Lower lobe of right lung (tissue), 2 donors: Measurements from ENCODE around the gene EHD3. TPM values are rescaled to one million over a fixed set of nuclear protein-coding genes. Genes with fewer than 3 reads are reported as not detected.

Experiments used
- ATAC-seq, 2 donors: fragments of 200-7000 bp; cut with Tn5 transposase; one replicate each; pipeline ENCODE4 v1.9.1; 2020 to 2022; ENCODE audit warnings: mild to moderate bottlenecking in 2 of 2, moderate library complexity in 2 of 2
- DNase-seq: peaks from one replicate; pipeline ENCODE4 v3.0.0-alpha.2; 2020
- H3K27ac ChIP-seq: fragments of 200-600 bp; one replicate; pipeline ENCODE4 v1.8.0; 2022
- H3K27me3 ChIP-seq: fragments of 200-600 bp; one replicate; pipeline ENCODE4 v1.8.0; 2022; ENCODE audit warnings: low read depth
- H3K36me3 ChIP-seq: fragments of 200-600 bp; one replicate; pipeline ENCODE4 v1.8.0; 2022; ENCODE audit warnings: mild to moderate bottlenecking
- H3K4me1 ChIP-seq: fragments of 200-600 bp; one replicate; pipeline ENCODE4 v1.8.0; 2022
- H3K4me3 ChIP-seq: fragments of 200-600 bp; one replicate; pipeline ENCODE4 v1.8.0; 2022; ENCODE audit warnings: mild to moderate bottlenecking
- H3K9me3 ChIP-seq: fragments of 200-600 bp; one replicate; pipeline ENCODE4 v1.8.0; 2022
- CTCF ChIP-seq: fragments of 200-600 bp; IDR thresholded peaks from one replicate; pipeline ENCODE4 v1.8.0; 2022; ENCODE audit warnings: antibody characterized with exemption, mild to moderate bottlenecking
- intact Hi-C: fragments of 100-400 bp; cut with DNase I; formaldehyde crosslinking; loops from one replicate; pipeline ENCODE4 v1.11.0; 2022
- total RNA-seq: library from RNA; stranded (reverse); fragmentation: NEBNext Ultra II Directional; extraction: Animal tissue kit (Norgen Biotek cat#: 25700); gene quantifications from one replicate; pipeline ENCODE4 v1.2.1, GENCODE V29; 2021
- donor health status: DM: no; HTN: yes; CAD: no; lungs with severe emphysema.

The EHD3 gene
- total RNA-seq, 1 donor from 2014 or later: 11.0 TPM

GRCh38 chr2:31217465-31218200 is 16.3 kb upstream of the EHD3 start, which contains the start of gene CAPN14:
TSS of gene CAPN14 (minus strand) at chr2:31217515. CDS start at chr2:31205447, 12,068 bp downstream.
- no peaks in the 10 kb centered on the region for H3K9me3 ChIP-seq
- intact Hi-C loops: no loop called here
- H3K4me3 ChIP-seq: no peak within 1 kb of the TSS
- H3K27me3 ChIP-seq: no peaks in the 10 kb centered on the region
- no peak for ATAC-seq
- H3K27ac ChIP-seq: no peak within 1 kb of the TSS
- no peak for DNase-seq
- no peaks in the 10 kb centered on the region for H3K36me3 ChIP-seq
- TF ChIP-seq CTCF: no peak
- H3K4me1 ChIP-seq: peaks cover 5% of the 10 kb centered on the region

DNA sequence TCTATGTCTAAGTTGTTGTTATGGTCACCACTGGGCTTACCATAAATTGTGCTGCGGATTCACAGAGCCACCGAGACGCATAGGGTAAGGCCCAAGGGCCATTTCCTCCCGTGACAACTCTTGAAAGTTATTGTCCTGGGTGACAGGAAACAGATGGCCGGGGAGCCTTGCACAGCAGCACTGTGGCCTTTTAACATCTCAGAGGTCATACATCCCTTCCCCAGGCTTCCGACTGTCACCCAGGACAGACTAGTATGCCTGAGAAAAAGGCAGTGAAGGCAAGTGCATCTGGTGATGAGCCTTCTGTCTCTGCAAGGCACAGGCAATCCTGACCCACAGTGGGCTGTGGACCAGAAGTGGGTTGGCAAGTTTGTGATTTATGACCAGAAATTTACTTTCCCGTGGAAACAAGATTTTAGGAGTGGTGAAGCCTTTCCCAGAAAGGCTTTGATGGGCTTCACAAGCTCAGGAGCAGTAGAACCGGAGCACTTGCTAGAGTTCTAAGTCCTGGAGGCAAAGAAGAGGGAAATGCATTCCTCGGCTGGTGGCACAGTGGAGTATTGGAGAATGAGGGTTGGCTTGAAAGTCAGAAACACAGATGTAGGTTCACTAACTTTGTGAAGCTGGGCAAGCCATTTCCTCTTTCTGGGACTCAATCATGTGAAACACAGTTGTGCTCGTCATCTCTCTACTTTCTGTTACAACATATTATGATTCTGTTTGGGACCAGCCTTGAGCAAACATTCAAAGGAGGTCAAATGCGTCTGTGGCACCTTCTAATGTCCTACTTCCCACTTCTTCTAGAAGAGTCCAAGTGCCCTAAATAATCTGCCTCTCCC is 14.6 kb upstream of the EHD3 start:
- H3K36me3 ChIP-seq: no peaks in the 10 kb centered on the region
- no peaks in the 10 kb centered on the region for H3K27me3 ChIP-seq
- peaks cover 5% of the 10 kb centered on the region for H3K4me1 ChIP-seq
- no peaks in the 10 kb centered on the region for H3K9me3 ChIP-seq
- no peak for TF ChIP-seq CTCF
- no peak for DNase-seq
- peak; percentile 65 for ATAC-seq
- no peak overlapping the region for H3K4me3 ChIP-seq
- H3K27ac ChIP-seq: peak overlapping the region; percentile 28
- intact Hi-C loops: no loop called here

DNA sequence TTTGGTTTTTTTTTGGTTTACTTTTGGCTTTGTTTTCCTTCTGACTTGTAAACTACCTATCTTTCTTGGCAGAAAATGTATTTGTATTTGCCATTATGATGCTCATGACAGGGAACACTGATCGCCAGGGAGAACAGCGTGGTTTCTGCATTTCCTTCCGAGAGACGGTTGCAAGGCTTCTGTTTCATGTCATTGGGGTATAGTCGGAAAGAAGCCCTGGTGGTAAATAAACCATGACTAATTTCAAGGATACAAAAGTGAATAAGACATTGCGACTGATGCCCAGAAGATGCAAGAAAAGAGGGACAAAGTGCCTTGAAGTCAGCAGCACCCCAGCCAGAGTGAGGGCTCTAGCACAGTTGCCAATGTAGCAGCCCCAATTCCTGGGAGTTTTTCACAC is 12.4 kb upstream of the EHD3 start:
- Histone ChIP-seq H3K27ac (no peak overlapping the region), H3K9me3 (no peaks in the 10 kb centered on the region), H3K4me3 (no peak overlapping the region), H3K4me1 (peaks cover 5% of the 10 kb centered on the region), H3K27me3 (no peaks in the 10 kb centered on the region), H3K36me3 (no peaks in the 10 kb centered on the region)
- DNase-seq (no peak), ATAC-seq (no peak)
- intact Hi-C loops: no loop called here
- TF ChIP-seq CTCF: no peak

DNA sequence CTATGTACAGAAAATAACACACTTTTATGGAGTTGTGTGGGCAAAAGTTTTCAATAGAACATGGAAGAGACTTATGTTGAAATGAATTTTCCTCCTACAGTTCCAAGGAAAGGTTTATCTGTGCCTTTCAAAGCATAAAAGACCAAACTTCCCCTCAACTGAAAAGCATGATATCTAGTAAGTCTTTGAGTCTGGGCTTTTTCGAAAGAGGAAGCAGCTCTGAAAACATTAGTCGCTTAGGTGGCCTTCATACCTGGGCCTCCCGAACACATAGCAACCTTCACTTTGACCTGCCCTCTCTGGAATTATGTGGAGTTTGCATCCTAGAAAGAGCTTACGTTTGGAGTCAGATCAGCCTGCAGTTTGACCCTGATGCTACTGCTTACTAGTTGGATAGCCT is 11.9 kb upstream of the EHD3 start:
- no peak for TF ChIP-seq CTCF
- no peaks in the 10 kb centered on the region for H3K36me3 ChIP-seq
- intact Hi-C loops: no loop called here
- no peaks in the 10 kb centered on the region for H3K27me3 ChIP-seq
- ATAC-seq (no peak), DNase-seq (no peak)
- H3K9me3 ChIP-seq: no peaks in the 10 kb centered on the region
- peaks cover 5% of the 10 kb centered on the region for H3K4me1 ChIP-seq
- H3K4me3 ChIP-seq: no peak overlapping the region
- no peak overlapping the region for H3K27ac ChIP-seq

GRCh38 chr2:31223026-31223425 is 10.9 kb upstream of the EHD3 start:
- Histone ChIP-seq H3K4me3 (no peak overlapping the region), H3K9me3 (no peaks in the 10 kb centered on the region), H3K4me1 (peaks cover 5% of the 10 kb centered on the region), H3K36me3 (no peaks in the 10 kb centered on the region), H3K27ac (no peak overlapping the region), H3K27me3 (no peaks in the 10 kb centered on the region)
- TF ChIP-seq CTCF: no peak
- DNase-seq (no peak), ATAC-seq (no peak)
- intact Hi-C loops: no loop called here
